GM23248 (cell line): ENCODE data around the gene UROC1. TPM values are rescaled to one million over a fixed set of nuclear protein-coding genes. Genes with fewer than 3 reads are reported as not detected.
A peak's percentile ranks its signal among the peaks of the same experiment; 100 is the strongest.

Experiments
- DNase-seq: peaks from one replicate; pipeline ENCODE4 v3.0.0-alpha.2; 2015
- H2AFZ ChIP-seq: fragments of 200-600 bp; sonication (generic); 2 replicates; pipeline ENCODE4 v1.6.1; 2016; ENCODE audit warnings: antibody characterized with exemption
- H3F3A ChIP-seq: fragments of 200-600 bp; sonication (generic); 2 replicates; pipeline ENCODE4 v1.6.1; 2016; ENCODE audit warnings: mild to moderate bottlenecking, antibody characterized with exemption, mixed run types; ENCODE audit not compliant: insufficient read depth
- H3K27ac ChIP-seq: fragments of 200-600 bp; sonication (generic); 2 replicates; pipeline ENCODE4 v1.5.1; 2016; ENCODE audit warnings: mild to moderate bottlenecking
- H3K27me3 ChIP-seq: fragments of 200-600 bp; sonication (generic); replicated peaks from 2 replicates; pipeline ENCODE4 v1.6.1; 2016; ENCODE audit warnings: mild to moderate bottlenecking; ENCODE audit not compliant: insufficient read depth
- H3K36me3 ChIP-seq: fragments of 200-600 bp; sonication (generic); 2 replicates; pipeline ENCODE4 v1.6.1; 2016; ENCODE audit warnings: low read depth, mild to moderate bottlenecking
- H3K4me1 ChIP-seq: fragments of 200-600 bp; sonication (generic); 2 replicates; pipeline ENCODE4 v1.6.1; 2016; ENCODE audit warnings: mild to moderate bottlenecking; ENCODE audit not compliant: insufficient read depth
- H3K4me2 ChIP-seq: fragments of 200-600 bp; sonication (generic); one replicate; pipeline ENCODE4 v1.6.1; 2016; ENCODE audit warnings: mild to moderate bottlenecking; ENCODE audit not compliant: unreplicated experiment
- H3K4me3 ChIP-seq: fragments of 200-600 bp; sonication (generic); 2 replicates; pipeline ENCODE4 v1.5.1; 2016; ENCODE audit warnings: mild to moderate bottlenecking
- H3K79me2 ChIP-seq: fragments of 200-600 bp; sonication (generic); 2 replicates; pipeline ENCODE4 v1.6.1; 2016; ENCODE audit warnings: mild to moderate bottlenecking; ENCODE audit not compliant: insufficient read depth
- H3K9ac ChIP-seq: fragments of 200-600 bp; sonication (generic); 2 replicates; pipeline ENCODE4 v1.6.1; 2016; ENCODE audit warnings: mild to moderate bottlenecking
- H3K9me2 ChIP-seq: fragments of 200-600 bp; sonication (generic); 2 replicates; pipeline ENCODE4 v1.6.1; 2016; ENCODE audit warnings: mixed run types, mild to moderate bottlenecking, moderate library complexity; ENCODE audit not compliant: insufficient read depth
- H3K9me3 ChIP-seq: fragments of 200-600 bp; sonication (generic); one replicate; pipeline ENCODE4 v1.6.1; 2017; ENCODE audit warnings: low read depth
- H4K20me1 ChIP-seq: fragments of 200-600 bp; sonication (generic); 2 replicates; pipeline ENCODE4 v1.6.0; 2016; ENCODE audit not compliant: insufficient read depth
- EZH2 ChIP-seq: fragments of 200-600 bp; sonication (generic); IDR thresholded peaks from 2 replicates; pipeline ENCODE4 v1.6.1; 2018; ENCODE audit warnings: antibody characterized with exemption, mild to moderate bottlenecking; ENCODE audit not compliant: insufficient read depth, poor library complexity, severe bottlenecking
- EZH2phosphoT487 ChIP-seq: fragments of 200-600 bp; sonication (generic); IDR thresholded peaks from 2 replicates; pipeline ENCODE4 v1.6.1; 2018; ENCODE audit warnings: antibody characterized with exemption, moderate library complexity, mild to moderate bottlenecking, low read depth; ENCODE audit not compliant: insufficient read depth
- WGBS, 2 experiments: methylation state at CpG; one replicate each; pipeline ENCODE4 v1.1.6; 2015 to 2017; ENCODE audit warnings: low lambda C conversion rate in 2 of 2, low coverage in 1 of 2; ENCODE audit errors: missing lambda C conversion rate in 2 of 2; 5-methylcytosine and 5-hydroxymethylcytosine counted together
- in situ Hi-C: fragments of 300-500 bp; cut with MboI; formaldehyde crosslinking; loops from 2 replicates; pipeline ENCODE4 v1.15.0; 2020
- polyA plus RNA-seq: library from polyadenylated mRNA; unstranded; fragments of >200 nt; fragmentation: Nextera tagmentation; extraction: Ambion mirVana; gene quantifications from 2 replicates; pipeline ENCODE4 v1.2.1, GENCODE V29; 2016
- total RNA-seq: library from RNA; depleted of rRNA; stranded (reverse); fragments of >200 nt; shearing (Covaris generic); gene quantifications from 2 replicates; pipeline ENCODE4 v1.2.3, GENCODE V29; 2014

UROC1 gene
- total and polyA plus RNA-seq, 2 experiments from 2014 or later: not detected

DNA sequence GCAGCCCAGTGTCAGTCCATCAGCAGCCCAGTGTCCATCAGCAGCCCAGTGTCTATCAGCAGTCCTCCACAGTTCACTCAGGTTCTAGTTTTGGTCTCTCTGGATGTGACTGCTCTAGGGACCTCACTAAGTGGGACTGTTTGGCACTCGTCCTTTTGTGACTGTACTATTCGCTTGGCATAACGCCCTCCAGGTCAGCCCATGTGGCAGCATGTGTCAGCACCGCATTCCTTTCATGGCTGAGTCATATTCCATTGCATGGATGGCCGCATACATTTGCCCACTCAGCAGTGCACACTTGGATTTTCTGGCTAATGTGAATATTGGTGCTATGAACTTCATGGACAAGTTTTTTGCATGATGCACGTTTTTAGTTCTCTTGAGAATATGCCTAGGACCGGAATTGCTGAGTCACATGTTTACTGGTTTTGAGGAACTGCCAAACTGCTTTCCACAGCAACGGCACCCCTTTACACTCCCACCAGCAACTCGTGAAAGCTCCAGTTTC lies 22.8 kb upstream of the UROC1 start:
- peak overlapping the region; percentile 60 for H3K27ac ChIP-seq
- H3K36me3 ChIP-seq: no peaks in the 10 kb centered on the region
- no peaks in the 10 kb centered on the region for H3K9me3 ChIP-seq
- no peaks in the 10 kb centered on the region for H3K79me2 ChIP-seq
- H2AFZ ChIP-seq: no peak overlapping the region
- peaks cover 22% of the 10 kb centered on the region for H3F3A ChIP-seq
- in situ Hi-C loops: no loop called here
- peak overlapping the region; percentile 11 for H3K4me2 ChIP-seq
- no peak overlapping the region for H3K4me3 ChIP-seq
- TF ChIP-seq EZH2 (no peak), EZH2phosphoT487 (no peak)
- WGBS, 2 experiments: 2 to 3% methylated on average over 9 of the region's 9 CpGs
- peak overlapping the region; percentile 33; the same call in 1 of the 2 replicates for H3K9ac ChIP-seq
- no peaks in the 10 kb centered on the region for H4K20me1 ChIP-seq
- peaks cover 12% of the 10 kb centered on the region for H3K4me1 ChIP-seq
- no peaks in the 10 kb centered on the region for H3K9me2 ChIP-seq
- peak; percentile 99 for DNase-seq
- 0 out of 2 replicates have a peak, but pooled peaks cover 5% of the 10 kb centered on the region for H3K27me3 ChIP-seq

DNA sequence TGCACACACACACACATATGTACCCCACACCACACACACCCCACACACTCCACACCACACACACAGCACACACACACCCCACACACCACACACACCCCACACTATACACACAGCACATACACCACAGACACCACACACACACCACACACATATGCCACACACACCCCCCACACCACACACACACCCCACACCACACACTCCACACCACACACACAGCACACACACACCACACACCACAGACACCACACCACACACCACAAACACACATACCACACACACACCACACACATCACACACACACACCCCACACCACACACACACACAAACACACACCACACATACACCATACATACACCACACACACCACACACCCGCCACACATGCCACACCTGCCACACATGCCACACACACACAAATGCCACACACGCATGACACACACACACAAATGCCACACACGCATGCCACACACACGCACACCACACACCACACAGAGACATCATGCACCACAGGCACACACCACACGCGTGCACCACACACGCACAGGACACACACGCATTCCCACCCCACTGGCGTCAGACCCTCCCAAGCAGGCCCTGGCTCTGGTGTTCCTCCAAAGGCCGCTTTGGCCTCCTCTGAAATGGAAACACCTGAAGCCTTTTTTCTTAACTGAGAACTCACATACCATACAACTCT lies 22.1 kb upstream of the UROC1 start:
- Histone ChIP-seq H3K9ac (peak overlapping the region; percentile 33; the same call in 1 of the 2 replicates), H3K36me3 (no peaks in the 10 kb centered on the region), H3K79me2 (no peaks in the 10 kb centered on the region), H3K27me3 (peaks cover 7% of the 10 kb centered on the region; the same call in 1 of the 2 replicates), H3K27ac (peak overlapping the region; percentile 60), H3K4me2 (peak overlapping the region; percentile 11), H4K20me1 (no peaks in the 10 kb centered on the region), H3F3A (peaks cover 22% of the 10 kb centered on the region), H3K9me2 (no peaks in the 10 kb centered on the region), H3K4me1 (peaks cover 12% of the 10 kb centered on the region), H3K4me3 (no peak overlapping the region), H2AFZ (no peak overlapping the region), H3K9me3 (no peaks in the 10 kb centered on the region)
- WGBS, 2 experiments: 89 to 90% methylated on average over 10 of the region's 10 CpGs
- TF ChIP-seq EZH2 (no peak), EZH2phosphoT487 (no peak)
- in situ Hi-C loops: no loop called here
- DNase-seq: no peak

DNA sequence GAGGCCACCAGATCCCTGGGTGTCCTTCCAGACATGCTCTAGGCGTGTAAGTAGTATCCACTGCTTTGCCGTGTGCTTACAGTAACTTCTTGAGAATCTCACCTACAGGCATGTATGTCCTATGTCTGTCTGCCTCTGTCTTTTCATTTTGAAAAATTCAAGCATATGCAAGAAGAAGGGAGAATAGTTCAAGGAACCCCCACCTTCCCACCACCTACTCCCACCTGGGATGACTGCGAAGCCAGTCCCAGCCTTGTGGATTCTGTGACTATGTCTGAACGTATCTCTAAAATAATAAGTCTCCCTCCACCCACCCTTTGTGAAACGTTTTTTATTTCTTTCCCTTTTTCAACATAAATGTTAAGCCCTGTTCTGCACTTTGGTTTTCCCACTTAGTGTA lies 21.4 kb upstream of the UROC1 start:
- Histone ChIP-seq H3K4me1 (peaks cover 12% of the 10 kb centered on the region), H3K9ac (no peak overlapping the region), H3K4me2 (no peak overlapping the region), H3K4me3 (no peak overlapping the region), H3K27ac (no peak overlapping the region), H3K36me3 (no peaks in the 10 kb centered on the region), H3K9me3 (no peaks in the 10 kb centered on the region), H2AFZ (no peak overlapping the region), H3F3A (peaks cover 22% of the 10 kb centered on the region), H3K9me2 (no peaks in the 10 kb centered on the region), H4K20me1 (no peaks in the 10 kb centered on the region), H3K27me3 (peaks cover 14% of the 10 kb centered on the region), H3K79me2 (no peaks in the 10 kb centered on the region)
- TF ChIP-seq EZH2 (no peak), EZH2phosphoT487 (no peak)
- no peak for DNase-seq
- in situ Hi-C loops: no loop called here
- 42% methylated on average over 5 of the region's 5 CpGs for WGBS, 2 experiments

DNA sequence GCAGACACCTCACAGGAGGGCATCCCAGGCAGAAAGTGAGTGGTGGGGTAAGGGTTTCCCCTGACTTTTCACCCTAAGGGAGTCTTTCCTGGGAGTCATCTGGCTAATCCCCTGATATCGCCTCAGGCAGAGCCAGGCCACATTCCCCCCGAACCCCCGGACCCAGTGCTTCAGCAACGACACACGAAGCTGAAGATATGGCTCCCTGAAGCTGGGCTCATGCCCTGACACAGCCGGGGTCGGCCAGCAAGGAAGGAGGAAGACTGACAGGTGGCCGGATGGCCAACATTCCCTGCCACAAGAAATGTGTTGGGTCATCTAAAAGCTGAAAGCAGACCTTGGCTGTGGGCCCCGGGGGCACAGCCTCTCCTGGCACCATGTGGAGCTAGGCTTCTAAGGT lies 20.7 kb upstream of the UROC1 start:
- in situ Hi-C loops: no loop called here
- no peak for DNase-seq

More for the DNA sequence above, 20.7 kb upstream of the UROC1 start:
- Histone ChIP-seq H2AFZ (no peak overlapping the region), H3K79me2 (no peaks in the 10 kb centered on the region), H3K4me1 (peaks cover 12% of the 10 kb centered on the region), H3K9ac (no peak overlapping the region), H3K9me3 (no peaks in the 10 kb centered on the region), H3K4me3 (no peak overlapping the region), H3K9me2 (no peaks in the 10 kb centered on the region), H3K27me3 (peaks cover 20% of the 10 kb centered on the region), H3K36me3 (no peaks in the 10 kb centered on the region), H3F3A (peaks cover 22% of the 10 kb centered on the region), H4K20me1 (no peaks in the 10 kb centered on the region), H3K27ac (no peak overlapping the region), H3K4me2 (no peak overlapping the region)
- 61 to 63% methylated on average over 9 of the region's 9 CpGs for WGBS, 2 experiments
- TF ChIP-seq EZH2phosphoT487 (no peak), EZH2 (no peak)
